A673 (cell line): ENCODE data around the gene TGM2. TPM values are rescaled to one million over a fixed set of nuclear protein-coding genes. Genes with fewer than 3 reads are reported as not detected.

Source experiments
- BruUV-seq: library from RNA; stranded (reverse); fragments of 400-500 nt; replicated peaks from 2 replicates; lab custom pipeline; 2021; lab: Mats Ljungman, UMichigan
- CTCF ChIA-PET: fragments of 300-600 bp; sonication (Branson Sonifier 250); formaldehyde crosslinking; loops from one replicate; lab custom pipeline; 2022; ENCODE audit warnings: antibody characterized with exemption; lab: Charles Lee
- POLR2A ChIA-PET: fragments of 300-600 bp; sonication (Branson Sonifier 250); formaldehyde crosslinking; loops from one replicate; lab custom pipeline; 2022; ENCODE audit warnings: antibody characterized with exemption; ENCODE audit not compliant: low non-redundant PET; lab: Charles Lee
- DNase-seq: peaks from one replicate; pipeline ENCODE4 v3.0.0-alpha.2; 2015; ENCODE audit warnings: low spot score
- H3K27ac ChIP-seq: fragments of 200-600 bp; sonication (generic); 2 replicates; pipeline ENCODE4 v1.5.1; 2016; ENCODE audit warnings: mixed run types, low read depth, mild to moderate bottlenecking, mixed read lengths, antibody characterized with exemption, low read length; ENCODE audit not compliant: poor library complexity, severe bottlenecking
- H3K27me3 ChIP-seq: fragments of 200-600 bp; sonication (generic); replicated peaks from 2 replicates; pipeline ENCODE4 v1.6.1; 2017; ENCODE audit warnings: mixed run types, low read depth, mild to moderate bottlenecking, mixed read lengths, antibody characterized with exemption, low read length; ENCODE audit not compliant: insufficient read depth, poor library complexity
- H3K36me3 ChIP-seq: fragments of 200-600 bp; sonication (generic); 2 replicates; pipeline ENCODE4 v1.6.1; 2016; ENCODE audit warnings: mixed run types, mild to moderate bottlenecking, mixed read lengths, antibody characterized with exemption, low read length; ENCODE audit not compliant: insufficient read depth, poor library complexity, severe bottlenecking
- H3K4me1 ChIP-seq: fragments of 200-600 bp; sonication (generic); 2 replicates; pipeline ENCODE4 v1.6.1; 2017; ENCODE audit warnings: mixed run types, mild to moderate bottlenecking, mixed read lengths, antibody characterized with exemption, low read length; ENCODE audit not compliant: insufficient read depth, poor library complexity, severe bottlenecking
- H3K4me3 ChIP-seq: fragments of 200-600 bp; sonication (generic); 2 replicates; pipeline ENCODE4 v1.5.1; 2016; ENCODE audit warnings: low read depth, mixed run types, mild to moderate bottlenecking, mixed read lengths, low read length; ENCODE audit not compliant: poor library complexity, severe bottlenecking
- H3K9me3 ChIP-seq: fragments of 200-600 bp; sonication (generic); 2 replicates; pipeline ENCODE4 v1.6.1; 2016; ENCODE audit warnings: mixed run types, low read depth, mild to moderate bottlenecking, mixed read lengths, antibody characterized with exemption, low read length; ENCODE audit not compliant: poor library complexity, severe bottlenecking
- CTCF ChIP-seq: fragments of 300-800, 200-600 bp; sonication (generic); conservative IDR thresholded peaks from 2 replicates; pipeline ENCODE4 v1.5.1; 2017; ENCODE audit warnings: low read depth, mild to moderate bottlenecking, antibody characterized with exemption, low read length, moderate library complexity, mixed read lengths
- EZH2 ChIP-seq: fragments of 200-600 bp; sonication (generic); IDR thresholded peaks from 2 replicates; pipeline ENCODE4 v1.6.1; 2017; ENCODE audit warnings: borderline replicate concordance, low read depth, mild to moderate bottlenecking, mixed read lengths, antibody characterized with exemption, low read length; ENCODE audit not compliant: poor library complexity, severe bottlenecking
- intact Hi-C: fragments of 100-400 bp; cut with micrococcal nuclease; formaldehyde crosslinking; loops from one replicate; pipeline ENCODE4 v1.10.0; 2022; ENCODE audit not compliant: unreplicated experiment
- total RNA-seq: library from RNA; stranded (reverse); gene quantifications from 2 replicates; pipeline ENCODE4 v1.2.3, GENCODE V29; 2021

Gene TGM2
- total RNA-seq, 1 experiment from 2014 or later = 0.43 TPM

- no peak for DNase-seq
- no peak overlapping the region for H3K4me3 ChIP-seq
Measured at GRCh38 chr20:38178065-38178491, 13.0 kb upstream of the TGM2 start.

GRCh38 chr20:38177201-38177600, 12.1 kb upstream of the TGM2 start:
- H3K27ac ChIP-seq = no peak overlapping the region
- H3K4me1 ChIP-seq = no peaks in the 10 kb centered on the region
- ChIA-PET CTCF (no interaction called here), POLR2A (no interaction called here)
- no peaks in the 10 kb centered on the region for H3K36me3 ChIP-seq
- TF ChIP-seq CTCF = no peak
- no peak for TF ChIP-seq EZH2
- intact Hi-C loops = no loop called here
- no TSS peak for BruUV-seq
- H3K27me3 ChIP-seq = no peaks in the 10 kb centered on the region
- DNase-seq = no peak
- H3K9me3 ChIP-seq = no peaks in the 10 kb centered on the region
- no peak overlapping the region for H3K4me3 ChIP-seq

More at GRCh38 chr20:38178065-38178491, 13.0 kb upstream of the TGM2 start:
- H3K27me3 ChIP-seq = peaks cover 8% of the 10 kb centered on the region
- no peaks in the 10 kb centered on the region for H3K9me3 ChIP-seq
- TF ChIP-seq EZH2 = no peak
- TF ChIP-seq CTCF = no peak
- intact Hi-C loops = no loop called here
- H3K36me3 ChIP-seq = no peaks in the 10 kb centered on the region
- ChIA-PET POLR2A (no interaction called here), CTCF (no interaction called here)
- no peaks in the 10 kb centered on the region for H3K4me1 ChIP-seq
- H3K27ac ChIP-seq = no peak overlapping the region
- no TSS peak for BruUV-seq

GRCh38 chr20:38175304-38176180, 10.5 kb upstream of the TGM2 start:
- Histone ChIP-seq H3K4me3 (no peak overlapping the region), H3K4me1 (no peaks in the 10 kb centered on the region), H3K36me3 (no peaks in the 10 kb centered on the region), H3K27ac (no peak overlapping the region), H3K9me3 (no peaks in the 10 kb centered on the region), H3K27me3 (no peaks in the 10 kb centered on the region)
- BruUV-seq = no TSS peak
- CTCF ChIA-PET = no interaction called here
- TF ChIP-seq EZH2 = no peak
- TF ChIP-seq CTCF = no peak
- POLR2A ChIA-PET = interaction anchor here (0.7 kb wide), 1 partner anchor 380 kb away, joined by 4 read pairs; no protein-coding TSS in a partner anchor
- intact Hi-C loops = no loop called here
- DNase-seq = no peak
